DOHH2 (cell line): ENCODE data around the gene GAB3.

Experiments used
- EZH2phosphoT487 ChIP-seq: fragments of 200-600 bp; sonication (generic); IDR thresholded peaks from 2 replicates; pipeline ENCODE4 v1.6.1; 2017; ENCODE audit warnings: borderline replicate concordance, mild to moderate bottlenecking, antibody characterized with exemption, low read length, moderate library complexity, mixed read lengths
- TF ChIP-seq, protein P1 (sequence below): fragments of 200-600 bp; sonication (generic); IDR thresholded peaks from one replicate; pipeline ENCODE4 v1.5.1; 2014; ENCODE audit warnings: antibody characterized with exemption, mild to moderate bottlenecking, low read depth, low read length; ENCODE audit not compliant: poor library complexity, severe bottlenecking

DNA sequence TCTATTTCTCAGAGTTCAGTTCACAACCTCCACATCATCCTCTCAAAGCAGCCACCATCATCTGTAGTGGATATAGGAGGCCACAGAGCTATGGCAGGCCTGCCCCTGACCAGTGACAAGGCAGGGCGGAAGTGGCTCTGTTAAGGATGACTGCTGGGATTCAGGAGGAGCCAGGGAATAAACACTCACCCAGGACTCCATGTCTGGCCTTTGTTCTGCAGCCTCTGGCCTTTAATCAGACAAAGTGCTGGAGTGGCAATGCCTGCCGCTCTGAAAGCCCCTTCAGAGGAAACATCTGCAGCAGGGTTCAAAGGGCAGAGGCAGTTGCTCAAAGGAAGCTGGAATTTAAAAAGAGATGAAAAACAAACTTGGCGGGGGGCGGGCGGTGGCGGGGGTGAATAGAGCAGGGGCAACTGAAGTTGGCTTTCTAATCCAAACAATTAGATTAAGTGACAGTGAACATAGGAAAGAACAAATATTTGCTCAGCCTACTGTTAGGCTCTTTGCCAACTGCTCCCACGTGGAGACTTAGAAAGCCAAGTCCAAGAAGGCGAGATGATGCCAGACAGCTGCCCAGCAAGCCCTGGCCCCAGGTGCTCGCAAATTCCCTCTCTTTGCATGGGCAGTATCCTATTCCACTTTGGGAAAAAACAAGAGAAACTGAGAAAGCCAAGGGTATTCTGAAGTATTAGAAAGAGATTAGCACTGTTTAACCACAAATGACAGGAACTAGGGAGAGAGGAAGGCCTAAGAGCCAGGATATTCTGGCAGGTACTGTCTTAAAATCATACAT, 48.9 kb upstream of the GAB3 start:
- TF ChIP-seq, protein P1, sequence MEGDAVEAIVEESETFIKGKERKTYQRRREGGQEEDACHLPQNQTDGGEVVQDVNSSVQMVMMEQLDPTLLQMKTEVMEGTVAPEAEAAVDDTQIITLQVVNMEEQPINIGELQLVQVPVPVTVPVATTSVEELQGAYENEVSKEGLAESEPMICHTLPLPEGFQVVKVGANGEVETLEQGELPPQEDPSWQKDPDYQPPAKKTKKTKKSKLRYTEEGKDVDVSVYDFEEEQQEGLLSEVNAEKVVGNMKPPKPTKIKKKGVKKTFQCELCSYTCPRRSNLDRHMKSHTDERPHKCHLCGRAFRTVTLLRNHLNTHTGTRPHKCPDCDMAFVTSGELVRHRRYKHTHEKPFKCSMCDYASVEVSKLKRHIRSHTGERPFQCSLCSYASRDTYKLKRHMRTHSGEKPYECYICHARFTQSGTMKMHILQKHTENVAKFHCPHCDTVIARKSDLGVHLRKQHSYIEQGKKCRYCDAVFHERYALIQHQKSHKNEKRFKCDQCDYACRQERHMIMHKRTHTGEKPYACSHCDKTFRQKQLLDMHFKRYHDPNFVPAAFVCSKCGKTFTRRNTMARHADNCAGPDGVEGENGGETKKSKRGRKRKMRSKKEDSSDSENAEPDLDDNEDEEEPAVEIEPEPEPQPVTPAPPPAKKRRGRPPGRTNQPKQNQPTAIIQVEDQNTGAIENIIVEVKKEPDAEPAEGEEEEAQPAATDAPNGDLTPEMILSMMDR: no peak
- no peak for TF ChIP-seq EZH2phosphoT487
